ENCODE results near the gene SOHLH1. TPM values are rescaled to one million over a fixed set of nuclear protein-coding genes. Genes with fewer than 3 reads are reported as not detected.
"Not testable (repeated sequence)": the region's sequence is repeated elsewhere in the genome, so short reads cannot be mapped to it uniquely, and the experiment has no call there.

Gene SOHLH1
- total RNA-seq, 1 donor from 2014 or later: under 0.01 TPM

GRCh38 chr9:135684691-135685090 lies 14.6 kb downstream of the SOHLH1 start:
- no peaks in the 10 kb centered on the region for H3K4me1 ChIP-seq (ENCODE audit: control insufficient read depth in 3 of 3, insufficient read depth in 3 of 3, low read length in 3 of 3)
- H3K36me3 ChIP-seq (ENCODE audit: control insufficient read depth in 3 of 3, insufficient read depth in 3 of 3, low read length in 3 of 3): no peaks in the 10 kb centered on the region
- no peak overlapping the region for H3K9ac ChIP-seq (ENCODE audit: low read depth in 1 of 3, low read length in 3 of 3)
- no peaks in the 10 kb centered on the region for H3K9me3 ChIP-seq (ENCODE audit: control insufficient read depth in 3 of 3, low read length in 3 of 3)
- peaks cover 8 to 56% (median 52%) of the 10 kb centered on the region in 3 donors for H3K27me3 ChIP-seq (ENCODE audit: control insufficient read depth in 3 of 3, insufficient read depth in 3 of 3, low read length in 3 of 3)
- H3K27ac ChIP-seq (ENCODE audit: low read depth, low read length): no peak overlapping the region
- H3K4me3 ChIP-seq (ENCODE audit: low read length in 3 of 3): no peak overlapping the region

GRCh38 chr9:135683401-135684034 lies 15.8 kb downstream of the SOHLH1 start:
- H3K27me3 ChIP-seq (ENCODE audit: control insufficient read depth in 3 of 3, insufficient read depth in 3 of 3, low read length in 3 of 3): peaks cover 8 to 52% (median 42%) of the 10 kb centered on the region in 3 donors
- no peaks in the 10 kb centered on the region for H3K9me3 ChIP-seq (ENCODE audit: control insufficient read depth in 3 of 3, low read length in 3 of 3)
- H3K9ac ChIP-seq (ENCODE audit: low read depth in 1 of 3, low read length in 3 of 3): no peak overlapping the region
- H3K4me1 ChIP-seq (ENCODE audit: control insufficient read depth in 3 of 3, insufficient read depth in 3 of 3, low read length in 3 of 3): no peaks in the 10 kb centered on the region
- H3K27ac ChIP-seq (ENCODE audit: low read depth, low read length): no peak overlapping the region
- no peaks in the 10 kb centered on the region for H3K36me3 ChIP-seq (ENCODE audit: control insufficient read depth in 3 of 3, insufficient read depth in 3 of 3, low read length in 3 of 3)
- no peak overlapping the region for H3K4me3 ChIP-seq (ENCODE audit: low read length in 3 of 3)

GRCh38 chr9:135681161-135681560 lies 18.1 kb downstream of the SOHLH1 start:
- H3K27me3 ChIP-seq (ENCODE audit: control insufficient read depth in 3 of 3, insufficient read depth in 3 of 3, low read length in 3 of 3): peaks cover 8 to 41% (median 36%) of the 10 kb centered on the region in 3 donors

GRCh38 chr9:135680056-135680455 lies 19.2 kb downstream of the SOHLH1 start:
- no peaks in the 10 kb centered on the region for H3K36me3 ChIP-seq (ENCODE audit: control insufficient read depth in 3 of 3, insufficient read depth in 3 of 3, low read length in 3 of 3)
- peaks cover 8 to 38% (median 36%) of the 10 kb centered on the region in 3 donors for H3K27me3 ChIP-seq (ENCODE audit: control insufficient read depth in 3 of 3, insufficient read depth in 3 of 3, low read length in 3 of 3)
- no peaks in the 10 kb centered on the region for H3K4me1 ChIP-seq (ENCODE audit: control insufficient read depth in 3 of 3, insufficient read depth in 3 of 3, low read length in 3 of 3)
- no peaks in the 10 kb centered on the region for H3K9me3 ChIP-seq (ENCODE audit: control insufficient read depth in 3 of 3, low read length in 3 of 3)
- H3K9ac ChIP-seq (ENCODE audit: low read depth in 1 of 3, low read length in 3 of 3): no peak overlapping the region
- H3K27ac ChIP-seq (ENCODE audit: low read depth, low read length): no peak overlapping the region
- H3K4me3 ChIP-seq (ENCODE audit: low read length in 3 of 3): no peak overlapping the region

More at GRCh38 chr9:135681161-135681560, 18.1 kb downstream of the SOHLH1 start:
- Histone ChIP-seq H3K9ac (ENCODE audit: low read depth in 1 of 3, low read length in 3 of 3) (no peak overlapping the region), H3K36me3 (ENCODE audit: control insufficient read depth in 3 of 3, insufficient read depth in 3 of 3, low read length in 3 of 3) (no peaks in the 10 kb centered on the region), H3K9me3 (ENCODE audit: control insufficient read depth in 3 of 3, low read length in 3 of 3) (no peaks in the 10 kb centered on the region), H3K4me3 (ENCODE audit: low read length in 3 of 3) (no peak overlapping the region), H3K4me1 (ENCODE audit: control insufficient read depth in 3 of 3, insufficient read depth in 3 of 3, low read length in 3 of 3) (no peaks in the 10 kb centered on the region), H3K27ac (ENCODE audit: low read depth, low read length) (no peak overlapping the region)

DNA sequence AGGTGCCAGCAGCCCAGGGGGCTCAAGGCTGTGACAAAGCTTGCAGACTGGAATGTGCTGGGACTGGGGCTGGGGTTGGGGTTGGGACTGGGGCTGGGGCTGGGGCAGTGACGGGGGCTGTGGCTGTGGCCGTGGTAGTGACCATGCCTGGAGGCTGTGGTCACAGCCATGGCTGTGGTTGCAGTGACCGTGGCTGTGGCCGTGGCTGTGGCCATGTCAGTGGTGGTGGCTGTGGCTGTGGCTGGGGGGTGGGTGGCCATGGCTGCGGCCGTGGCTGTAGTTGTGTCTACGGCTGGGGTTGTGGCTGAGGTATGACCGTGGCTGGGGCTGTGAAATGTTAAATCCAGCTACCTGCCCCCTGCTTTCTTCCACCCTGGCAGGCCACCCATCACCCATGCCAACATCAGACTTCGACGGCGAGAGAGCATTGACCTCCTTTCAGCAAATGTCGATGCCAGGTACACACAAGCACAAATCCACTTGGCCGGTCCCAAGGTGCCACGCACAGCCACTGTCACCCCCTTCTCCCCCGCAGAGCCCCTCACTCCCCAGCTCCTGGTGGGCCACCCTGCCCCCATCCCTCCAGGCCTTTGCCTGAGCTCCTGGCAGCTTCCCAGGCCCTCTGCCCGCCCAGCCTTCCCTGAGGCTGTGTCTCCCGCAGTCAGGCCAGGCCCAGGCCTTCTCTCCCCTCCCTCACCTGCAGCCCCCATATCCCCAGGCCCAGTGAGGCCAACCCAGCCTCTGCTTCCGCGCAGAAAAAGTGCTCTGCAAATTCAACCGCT lies 20.9 kb downstream of the SOHLH1 start:
- Histone ChIP-seq H3K36me3 (ENCODE audit: control insufficient read depth in 3 of 3, insufficient read depth in 3 of 3, low read length in 3 of 3) (no peaks in the 10 kb centered on the region), H3K4me1 (ENCODE audit: control insufficient read depth in 3 of 3, insufficient read depth in 3 of 3, low read length in 3 of 3) (no peaks in the 10 kb centered on the region), H3K4me3 (ENCODE audit: low read length in 3 of 3) (no peak overlapping the region), H3K9me3 (ENCODE audit: control insufficient read depth in 3 of 3, low read length in 3 of 3) (no peaks in the 10 kb centered on the region), H3K27me3 (ENCODE audit: control insufficient read depth in 3 of 3, insufficient read depth in 3 of 3, low read length in 3 of 3) (peaks cover 0 to 26% (median 23%) of the 10 kb centered on the region in 3 donors), H3K9ac (ENCODE audit: low read depth in 1 of 3, low read length in 3 of 3) (no peak overlapping the region), H3K27ac (ENCODE audit: low read depth, low read length) (no peak overlapping the region)

DNA sequence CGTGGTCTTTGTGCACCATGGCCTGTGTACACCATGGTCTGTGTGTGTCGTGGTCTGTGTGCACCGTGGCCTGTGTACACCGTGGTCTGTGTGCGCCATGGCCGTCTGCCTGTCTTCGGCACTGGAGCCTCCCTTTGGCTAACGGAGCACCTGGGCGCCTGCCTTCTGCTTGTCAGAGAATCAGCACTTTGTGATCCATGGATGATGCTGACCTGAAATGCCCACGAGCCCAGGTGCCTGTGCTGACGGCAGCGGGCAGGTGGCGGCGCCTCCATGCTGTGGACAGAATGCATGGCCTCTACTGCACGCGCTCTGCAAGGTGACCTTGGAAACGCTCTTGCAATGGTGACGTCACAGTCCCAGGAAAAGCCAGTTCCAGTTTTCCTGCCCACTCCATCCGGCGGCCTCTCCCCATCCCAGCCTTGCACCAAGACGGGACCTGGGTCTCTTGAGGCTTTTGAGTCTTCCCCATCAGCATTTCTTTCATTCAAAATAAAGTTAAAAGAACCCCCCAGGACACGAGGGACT lies 21.6 kb downstream of the SOHLH1 start:
- Histone ChIP-seq H3K27me3 (ENCODE audit: control insufficient read depth in 3 of 3, insufficient read depth in 3 of 3, low read length in 3 of 3) (peaks cover 3 to 24% (median 20%) of the 10 kb centered on the region in 3 donors), H3K4me3 (ENCODE audit: low read length in 3 of 3) (no peak overlapping the region), H3K27ac (ENCODE audit: low read depth, low read length) (no peak overlapping the region)

GRCh38 chr9:135676891-135677290 lies 22.4 kb downstream of the SOHLH1 start:
- H3K9me3 ChIP-seq (ENCODE audit: control insufficient read depth in 3 of 3, low read length in 3 of 3): no peaks in the 10 kb centered on the region
- no peak overlapping the region for H3K27ac ChIP-seq (ENCODE audit: low read depth, low read length)
- H3K4me3 ChIP-seq (ENCODE audit: low read length in 3 of 3): no peak overlapping the region
- H3K27me3 ChIP-seq (ENCODE audit: control insufficient read depth in 3 of 3, insufficient read depth in 3 of 3, low read length in 3 of 3): peaks cover 8 to 23% (median 21%) of the 10 kb centered on the region in 3 donors
- H3K36me3 ChIP-seq (ENCODE audit: control insufficient read depth in 3 of 3, insufficient read depth in 3 of 3, low read length in 3 of 3): no peaks in the 10 kb centered on the region
- H3K4me1 ChIP-seq (ENCODE audit: control insufficient read depth in 3 of 3, insufficient read depth in 3 of 3, low read length in 3 of 3): no peaks in the 10 kb centered on the region
- H3K9ac ChIP-seq (ENCODE audit: low read depth in 1 of 3, low read length in 3 of 3): no peak overlapping the region

More for the DNA sequence above, 21.6 kb downstream of the SOHLH1 start:
- H3K36me3 ChIP-seq (ENCODE audit: control insufficient read depth in 3 of 3, insufficient read depth in 3 of 3, low read length in 3 of 3): no peaks in the 10 kb centered on the region
- H3K4me1 ChIP-seq (ENCODE audit: control insufficient read depth in 3 of 3, insufficient read depth in 3 of 3, low read length in 3 of 3): no peaks in the 10 kb centered on the region
- no peak overlapping the region for H3K9ac ChIP-seq (ENCODE audit: low read depth in 1 of 3, low read length in 3 of 3)
- no peaks in the 10 kb centered on the region for H3K9me3 ChIP-seq (ENCODE audit: control insufficient read depth in 3 of 3, low read length in 3 of 3)

- Histone ChIP-seq H3K9ac (ENCODE audit: low read depth in 1 of 3, low read length in 3 of 3) (no peak overlapping the region), H3K4me3 (ENCODE audit: low read length in 3 of 3) (no peak overlapping the region), H3K27me3 (ENCODE audit: control insufficient read depth in 3 of 3, insufficient read depth in 3 of 3, low read length in 3 of 3) (peaks cover 12 to 34% (median 28%) of the 10 kb centered on the region in 3 donors), H3K9me3 (ENCODE audit: control insufficient read depth in 3 of 3, low read length in 3 of 3) (no peaks in the 10 kb centered on the region), H3K4me1 (ENCODE audit: control insufficient read depth in 3 of 3, insufficient read depth in 3 of 3, low read length in 3 of 3) (no peaks in the 10 kb centered on the region), H3K27ac (ENCODE audit: low read depth, low read length) (no peak overlapping the region), H3K36me3 (ENCODE audit: control insufficient read depth in 3 of 3, insufficient read depth in 3 of 3, low read length in 3 of 3) (no peaks in the 10 kb centered on the region)
Measured at GRCh38 chr9:135674977-135675376, 24.3 kb downstream of the SOHLH1 start.

GRCh38 chr9:135673941-135674340 lies 25.3 kb downstream of the SOHLH1 start:
- no peaks in the 10 kb centered on the region for H3K36me3 ChIP-seq (ENCODE audit: control insufficient read depth in 3 of 3, insufficient read depth in 3 of 3, low read length in 3 of 3)
- no peak overlapping the region for H3K27ac ChIP-seq (ENCODE audit: low read depth, low read length)
- no peaks in the 10 kb centered on the region for H3K9me3 ChIP-seq (ENCODE audit: control insufficient read depth in 3 of 3, low read length in 3 of 3)
- H3K4me3 ChIP-seq (ENCODE audit: low read length in 3 of 3): no peak overlapping the region
- peaks cover 20 to 41% (median 32%) of the 10 kb centered on the region in 3 donors for H3K27me3 ChIP-seq (ENCODE audit: control insufficient read depth in 3 of 3, insufficient read depth in 3 of 3, low read length in 3 of 3)
- H3K4me1 ChIP-seq (ENCODE audit: control insufficient read depth in 3 of 3, insufficient read depth in 3 of 3, low read length in 3 of 3): no peaks in the 10 kb centered on the region
- H3K9ac ChIP-seq (ENCODE audit: low read depth in 1 of 3, low read length in 3 of 3): no peak overlapping the region

- H3K27me3 ChIP-seq (ENCODE audit: control insufficient read depth in 3 of 3, insufficient read depth in 3 of 3, low read length in 3 of 3): peaks cover 20 to 41% (median 32%) of the 10 kb centered on the region in 3 donors
- H3K27ac ChIP-seq (ENCODE audit: low read depth, low read length): not testable (repeated sequence)
Measured at GRCh38 chr9:135672786-135673185, 26.5 kb downstream of the SOHLH1 start.

More at GRCh38 chr9:135672786-135673185, 26.5 kb downstream of the SOHLH1 start:
- H3K9me3 ChIP-seq (ENCODE audit: control insufficient read depth in 3 of 3, low read length in 3 of 3); H3K9ac ChIP-seq (ENCODE audit: low read depth in 1 of 3, low read length in 3 of 3); H3K4me1 ChIP-seq (ENCODE audit: control insufficient read depth in 3 of 3, insufficient read depth in 3 of 3, low read length in 3 of 3); H3K36me3 ChIP-seq (ENCODE audit: control insufficient read depth in 3 of 3, insufficient read depth in 3 of 3, low read length in 3 of 3); H3K4me3 ChIP-seq (ENCODE audit: low read length in 3 of 3): not testable (repeated sequence)
